Stimulated activated CD8-positive, alpha-beta memory T cell treated with anti-CD3 and anti-CD28 coated beads, Interleukin-2, amount 100 ng/mL, for 1 hour (primary cell): ENCODE data around the gene IQSEC3.
"Not testable (repeated sequence)": the region's sequence is repeated elsewhere in the genome, so short reads cannot be mapped to it uniquely, and the experiment has no call there.

ENCODE experiments used
- DNase-seq, 2 donors: peaks; one replicate each; pipeline ENCODE4 v3.0.0-alpha.2; 2020; ENCODE audit warnings: low read depth in 2 of 2

The IQSEC3 gene

GRCh38 chr12:111699-112493, 45.3 kb downstream of the IQSEC3 start:
- DNase-seq: no peak

DNA sequence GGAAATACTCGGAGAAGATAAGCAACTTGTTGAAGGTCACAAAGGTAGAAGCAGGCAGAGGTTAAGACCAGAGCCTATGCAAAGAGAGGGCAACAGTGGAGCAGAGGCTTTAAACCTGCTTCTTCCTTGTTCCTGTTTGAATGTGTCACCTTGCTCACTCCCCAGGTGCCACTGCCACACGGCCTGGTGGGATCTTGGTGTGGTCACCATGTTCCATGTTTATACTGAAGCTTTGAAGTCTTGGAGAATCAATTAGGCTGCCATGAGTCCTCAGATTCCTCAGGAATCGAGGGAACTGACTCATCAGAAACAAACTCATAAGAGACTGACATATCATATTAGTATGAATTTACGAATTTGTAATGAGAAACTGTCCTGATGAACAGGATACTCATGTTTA, 46.8 kb downstream of the IQSEC3 start:
- no peak for DNase-seq

GRCh38 chr12:114626-115211, 48.2 kb downstream of the IQSEC3 start:
- DNase-seq: no peak

DNA sequence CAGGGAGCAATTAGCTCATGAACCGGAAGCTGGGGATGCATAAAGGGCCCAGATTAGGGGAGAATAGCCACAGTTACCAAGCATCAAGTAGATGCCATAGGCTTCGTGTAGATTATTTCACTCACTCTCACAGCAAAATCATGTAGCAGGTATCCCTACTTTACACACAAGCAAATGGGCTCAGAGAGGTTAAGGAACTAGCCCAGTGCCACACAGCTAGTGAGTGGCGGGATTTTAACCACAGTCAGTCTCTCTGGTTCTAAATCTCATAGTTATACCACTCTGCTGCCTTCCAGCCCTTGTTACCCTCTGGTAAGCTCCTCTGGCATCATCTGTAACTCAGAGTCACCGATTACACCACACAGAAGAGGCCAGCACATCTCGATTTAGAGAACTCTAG, 49.0 kb downstream of the IQSEC3 start:
- no peak for DNase-seq

DNA sequence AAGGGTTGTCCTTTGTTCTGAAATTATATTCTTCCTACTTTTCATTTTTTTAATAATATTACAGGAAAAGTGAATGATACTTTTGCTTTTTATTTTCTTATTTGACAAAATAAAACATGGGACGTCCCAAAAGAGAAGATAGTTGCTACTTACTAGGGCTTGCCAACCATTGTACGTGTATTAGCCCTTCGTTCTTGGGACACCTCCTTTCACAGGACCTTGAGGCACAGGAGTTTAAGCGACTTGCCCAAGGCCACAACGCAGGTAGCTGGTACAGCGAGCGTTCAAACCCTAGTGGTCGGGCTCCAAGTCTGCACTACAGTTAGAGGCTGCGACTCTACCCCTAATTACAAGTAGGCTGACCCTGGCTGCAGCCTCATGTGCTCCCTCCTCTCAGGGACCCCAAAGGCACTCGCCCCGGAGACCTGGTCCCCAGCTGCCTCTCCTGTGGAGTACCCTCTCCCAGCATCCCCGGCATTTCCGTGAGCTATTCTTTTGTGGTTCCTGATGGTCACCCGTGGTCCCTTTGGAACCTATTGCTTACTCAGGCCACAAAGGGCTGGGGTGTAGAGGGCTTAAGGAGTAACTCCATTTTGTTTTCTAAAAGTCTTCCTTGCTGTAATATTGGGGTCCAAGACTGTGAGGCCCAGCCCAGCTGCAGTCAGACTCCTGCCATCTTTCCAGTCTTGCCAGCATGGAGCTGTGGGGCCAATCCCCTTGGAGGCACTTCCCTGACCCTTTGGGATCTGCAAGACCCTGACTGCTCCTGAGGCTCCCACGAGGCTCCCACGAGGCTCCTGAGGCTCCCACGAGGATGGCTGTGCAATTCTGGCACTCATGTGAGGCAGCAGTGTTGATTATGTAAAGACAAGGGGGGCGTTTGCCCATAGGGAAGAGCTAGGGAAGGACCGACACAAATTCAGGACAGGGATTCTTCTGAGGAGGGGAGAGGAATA, 49.7 kb downstream of the IQSEC3 start:
- no peak for DNase-seq

- DNase-seq: no peak
Observed at GRCh38 chr12:117311-117710, 50.7 kb downstream of the IQSEC3 start.

- DNase-seq: no peak
Observed at GRCh38 chr12:117816-118345, 51.3 kb downstream of the IQSEC3 start.

- DNase-seq: no peak
Observed at GRCh38 chr12:118591-118990, 52.0 kb downstream of the IQSEC3 start.

DNA sequence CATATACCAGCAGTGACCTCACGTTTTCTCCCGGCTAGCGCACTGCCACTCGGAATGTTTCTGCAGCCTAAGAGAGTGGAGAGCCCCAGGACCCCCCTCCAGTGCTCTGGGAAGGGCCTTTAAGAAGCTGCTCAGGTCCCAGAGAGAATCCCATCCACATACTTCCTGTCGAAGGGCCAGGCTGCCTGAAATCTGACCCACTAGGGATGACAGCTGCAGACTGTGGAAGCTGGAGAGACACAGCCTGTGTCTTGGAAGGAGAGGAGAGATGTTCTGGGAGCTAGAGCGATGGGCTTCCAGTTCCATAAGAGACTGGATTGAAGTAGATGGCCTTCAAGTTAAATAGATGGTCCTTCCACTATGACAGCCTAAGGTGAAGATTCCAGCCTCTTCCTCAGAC, 54.4 kb downstream of the IQSEC3 start:
- DNase-seq: no peak

DNA sequence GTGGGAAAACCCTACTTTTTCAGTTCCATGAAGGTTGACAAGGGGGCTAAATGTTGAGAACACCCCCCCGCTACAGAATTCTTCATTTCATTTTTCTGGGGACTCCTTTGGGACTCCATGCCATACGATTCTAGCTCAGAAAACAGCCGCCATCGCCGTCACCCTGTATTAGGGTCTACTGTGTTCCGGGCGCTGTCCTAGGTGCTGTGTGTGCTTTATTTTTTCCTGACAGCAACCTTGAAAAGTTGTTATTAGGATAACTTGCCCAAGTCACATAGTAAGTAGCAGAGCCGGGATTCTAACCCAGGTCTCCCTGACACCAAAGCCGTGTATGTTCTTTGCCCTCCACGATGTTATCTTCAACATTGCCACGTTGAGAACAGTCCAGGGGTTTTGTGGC, 55.1 kb downstream of the IQSEC3 start:
- DNase-seq: no peak

GRCh38 chr12:125075-125474, 58.5 kb downstream of the IQSEC3 start:
- no peak for DNase-seq

GRCh38 chr12:125566-125965, 59.0 kb downstream of the IQSEC3 start:
- no peak for DNase-seq

DNA sequence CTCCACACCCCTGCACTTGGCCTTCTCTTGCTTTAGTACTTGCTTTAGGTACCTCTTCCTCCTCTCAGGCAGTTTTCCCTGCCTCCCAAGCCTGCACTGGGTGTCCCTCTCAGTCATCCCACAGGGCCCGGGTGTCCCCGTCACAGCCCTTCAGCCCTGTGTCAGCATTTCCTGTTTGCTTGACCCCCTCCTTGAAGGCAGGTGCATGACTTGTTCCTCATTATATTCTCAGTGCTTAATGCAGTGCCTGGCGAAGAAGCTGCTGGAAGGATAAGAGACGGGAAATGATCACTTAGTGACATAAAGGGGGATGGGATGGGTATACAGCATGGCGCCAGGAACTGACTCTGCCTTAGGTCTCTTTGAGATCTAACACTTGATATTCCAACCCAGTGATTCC, 61.5 kb downstream of the IQSEC3 start:
- DNase-seq: no peak

DNA sequence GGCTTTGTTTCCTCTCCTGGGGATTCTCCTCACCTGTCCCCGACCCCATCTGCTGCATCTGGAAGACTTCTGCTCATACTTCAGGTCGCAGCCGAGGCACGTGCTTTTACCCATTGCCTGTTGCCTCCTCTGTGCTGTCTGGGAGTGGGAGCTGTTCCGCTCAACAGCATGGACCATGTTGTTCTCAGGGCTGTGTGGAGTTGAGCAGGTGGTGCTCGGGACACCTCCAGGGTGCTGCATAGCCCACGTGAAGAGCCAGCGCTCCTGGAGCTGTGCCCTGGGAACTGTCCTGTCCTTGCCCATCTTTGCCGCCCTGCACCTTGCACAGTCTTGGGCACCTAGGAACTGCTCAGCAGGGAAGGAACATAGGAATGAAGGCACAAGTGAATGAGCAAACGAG, 62.4 kb downstream of the IQSEC3 start:
- DNase-seq: no peak

GRCh38 chr12:130519-130918, 64.0 kb downstream of the IQSEC3 start:
- DNase-seq: no peak

DNA sequence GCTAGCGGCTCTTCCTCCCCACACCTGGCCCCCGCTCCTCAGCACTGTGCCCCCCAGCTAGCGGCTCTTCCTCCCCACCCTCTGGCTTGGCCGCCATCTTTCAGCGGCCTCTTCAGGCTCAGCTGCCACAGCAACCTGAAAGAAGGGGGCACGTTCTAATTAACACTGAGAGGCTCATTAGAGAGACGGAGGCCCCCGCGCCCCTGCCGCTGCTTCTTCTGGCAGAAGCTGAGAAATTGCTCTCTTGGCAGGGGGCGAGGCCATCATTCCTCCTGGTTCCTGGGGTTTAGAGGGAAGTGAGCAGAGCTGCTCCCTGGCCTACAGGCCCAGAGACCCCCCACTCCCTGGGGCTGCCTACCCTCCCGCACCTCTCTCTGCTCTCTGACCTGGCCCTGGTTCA, 64.4 kb downstream of the IQSEC3 start:
- no peak for DNase-seq

DNA sequence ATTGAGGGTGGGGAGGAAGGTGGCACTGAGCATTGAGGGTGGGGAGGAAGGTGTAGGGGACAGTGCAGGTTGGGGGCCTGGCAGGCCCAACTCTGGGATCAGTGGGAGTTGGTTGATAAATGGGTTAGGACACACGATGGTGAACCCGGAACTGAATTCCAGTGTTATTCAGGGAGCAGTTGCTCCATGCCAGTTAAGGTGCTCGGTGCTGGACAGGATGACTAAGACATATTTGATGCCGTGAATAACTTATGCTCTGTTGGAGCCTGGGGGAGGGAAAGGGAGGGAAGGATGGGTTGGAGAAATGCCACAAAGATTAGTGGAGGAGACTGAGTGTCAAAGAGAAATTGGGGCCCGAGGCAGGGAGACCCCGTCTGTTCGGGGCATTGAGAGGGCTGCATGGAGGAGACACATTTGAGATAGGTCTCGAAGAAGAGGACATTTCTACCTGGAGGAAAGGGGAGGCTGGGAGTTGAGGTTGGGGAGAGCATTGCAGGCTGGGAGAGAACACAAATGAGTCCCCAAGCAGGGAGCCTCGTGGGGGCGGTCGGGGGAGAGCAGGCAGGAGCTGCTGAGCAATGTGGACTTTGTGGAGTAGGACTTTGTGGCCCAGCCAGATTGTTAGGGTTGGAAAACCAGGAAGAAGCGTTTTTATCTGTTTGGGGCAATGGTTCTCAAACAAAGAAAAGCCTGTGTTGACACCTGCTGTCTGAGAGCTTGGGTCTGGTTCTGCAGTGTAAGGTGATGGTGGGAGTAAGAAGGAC, 65.3 kb downstream of the IQSEC3 start:
- DNase-seq: no peak

DNA sequence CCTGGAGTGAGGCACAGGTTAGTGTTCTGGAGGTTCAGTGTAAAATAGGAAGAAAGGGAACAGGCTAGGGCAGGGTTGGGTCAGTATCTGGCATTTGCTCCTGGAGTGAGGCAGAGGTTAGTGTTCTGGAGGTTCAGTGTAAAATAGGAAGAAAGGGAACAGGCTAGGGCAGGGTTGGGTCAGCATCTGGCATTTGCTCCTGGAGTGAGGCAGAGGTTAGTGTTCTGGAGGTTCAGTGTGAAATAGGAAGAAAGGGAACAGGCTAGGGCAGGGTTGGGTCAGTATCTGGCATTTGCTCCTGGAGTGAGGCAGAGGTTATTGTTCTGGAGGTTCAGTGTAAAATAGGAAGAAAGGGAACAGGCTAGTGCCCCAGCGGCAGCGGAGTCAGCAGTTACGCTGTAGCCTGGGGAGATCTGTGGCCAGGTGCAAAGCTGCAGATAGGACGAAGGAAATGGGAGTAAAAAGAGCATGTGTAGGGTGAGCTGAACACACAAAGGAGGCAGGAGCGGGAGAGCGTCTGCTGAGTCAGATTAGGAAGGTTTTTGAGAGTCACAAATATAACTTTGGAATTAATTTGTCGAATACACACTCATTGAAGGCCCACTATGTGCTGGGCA, 67.2 kb downstream of the IQSEC3 start:
- not testable (repeated sequence) for DNase-seq

DNA sequence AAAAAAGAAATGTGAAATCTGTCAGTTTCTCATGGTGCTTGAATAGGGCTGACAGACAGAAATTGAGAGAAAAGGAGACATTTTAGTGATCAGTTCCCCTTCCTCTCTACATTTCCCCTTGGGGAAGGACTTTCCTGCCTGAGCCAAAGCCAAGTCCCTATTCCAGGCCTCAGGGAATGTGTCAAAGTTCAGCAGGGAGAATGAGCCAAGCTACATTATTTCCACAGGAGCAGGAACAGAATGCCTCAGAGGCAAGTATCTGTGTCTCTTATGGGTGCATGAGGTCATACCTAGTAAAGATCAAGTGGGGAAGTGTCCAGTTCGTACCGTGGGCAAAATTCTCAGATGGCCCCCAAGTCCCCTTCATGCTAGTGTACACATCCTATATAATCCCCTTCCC, 68.6 kb downstream of the IQSEC3 start:
- DNase-seq: no peak

GRCh38 chr12:138171-138897, 71.8 kb downstream of the IQSEC3 start:
- no peak for DNase-seq
